Activated CD8-positive, alpha-beta memory T cell treated with anti-CD3 and anti-CD28 coated beads, Interleukin-2, amount 50 U/mL, for 48 hours (primary cell): Measurements from ENCODE around the gene VPS35L.
"Not testable (repeated sequence)": the region's sequence is repeated elsewhere in the genome, so short reads cannot be mapped to it uniquely, and the experiment has no call there.

Experiments used
- DNase-seq: peaks from one replicate; pipeline ENCODE4 v3.0.0-alpha.2; 2020

The VPS35L gene

GRCh38 chr16:19715566-19715965 is 160.1 kb downstream of the VPS35L start:
- DNase-seq = no peak

GRCh38 chr16:19716183-19716582 is 160.7 kb downstream of the VPS35L start:
- DNase-seq = no peak

- DNase-seq = not testable (repeated sequence)
Observed at GRCh38 chr16:19716728-19717127, 161.2 kb downstream of the VPS35L start.

GRCh38 chr16:19717314-19717713 is 161.8 kb downstream of the VPS35L start:
- no peak for DNase-seq

- peak; percentile 93 for DNase-seq
Observed at GRCh38 chr16:19717741-19718623, 162.5 kb downstream of the VPS35L start, which contains the start of the genes IQCK and KNOP1. Gene IQCK (plus strand): TSS chr16:19718271. CDS start chr16:19718307, 36 bp downstream. Gene KNOP1 (minus strand): TSS chr16:19718227. CDS start chr16:19715035, 3,192 bp downstream.

- no peak for DNase-seq
Observed at GRCh38 chr16:19718624-19718965, 163.1 kb downstream of the VPS35L start.

- DNase-seq = no peak
Observed at GRCh38 chr16:19722269-19722952, 166.9 kb downstream of the VPS35L start.

GRCh38 chr16:19722981-19723380 is 167.5 kb downstream of the VPS35L start:
- DNase-seq = no peak

- no peak for DNase-seq
Observed at GRCh38 chr16:19728636-19728965, 173.1 kb downstream of the VPS35L start.

GRCh38 chr16:19733551-19733950 is 178.0 kb downstream of the VPS35L start:
- DNase-seq = no peak

- no peak for DNase-seq
Observed at GRCh38 chr16:19735074-19735867, 179.8 kb downstream of the VPS35L start.

- DNase-seq = no peak
Observed at GRCh38 chr16:19737306-19738038, 182.0 kb downstream of the VPS35L start.

GRCh38 chr16:19741354-19741753 is 185.9 kb downstream of the VPS35L start:
- no peak for DNase-seq

GRCh38 chr16:19743816-19744159 is 188.3 kb downstream of the VPS35L start:
- no peak for DNase-seq

- no peak for DNase-seq
Observed at GRCh38 chr16:19744670-19745069, 189.2 kb downstream of the VPS35L start.

GRCh38 chr16:19745286-19746010 is 189.9 kb downstream of the VPS35L start:
- DNase-seq = no peak

GRCh38 chr16:19746561-19746960 is 191.1 kb downstream of the VPS35L start:
- DNase-seq = no peak

GRCh38 chr16:19748389-19749168 is 193.1 kb downstream of the VPS35L start:
- no peak for DNase-seq

GRCh38 chr16:19749571-19750080 is 194.1 kb downstream of the VPS35L start:
- DNase-seq = no peak
